PC-9 (cell line): ENCODE measurements around the gene ALAD. TPM values are rescaled to one million over a fixed set of nuclear protein-coding genes. Genes with fewer than 3 reads are reported as not detected.

Experiments used
- BruUV-seq: library from RNA; stranded (reverse); fragments of 400-500 nt; replicated peaks from 2 replicates; lab custom pipeline; 2021; lab: Mats Ljungman, UMichigan
- CTCF ChIA-PET: fragments of 300-600 bp; sonication (Branson Sonifier 250); formaldehyde crosslinking; loops from one replicate; lab custom pipeline; 2022; ENCODE audit warnings: antibody characterized with exemption; lab: Charles Lee
- POLR2A ChIA-PET: fragments of 300-600 bp; sonication (Branson Sonifier 250); formaldehyde crosslinking; loops from one replicate; lab custom pipeline; 2022; ENCODE audit warnings: antibody characterized with exemption; ENCODE audit not compliant: unreplicated experiment; lab: Charles Lee
- DNase-seq, 2 experiments: peaks; one replicate each; pipeline versions ENCODE4 v3.0.0 to v3.0.0-alpha.2; 2015 to 2022; ENCODE audit warnings: mixed read lengths in 1 of 2
- H2AFZ ChIP-seq: fragments of 200-600 bp; sonication (generic); 2 replicates; pipeline ENCODE4 v1.8.1; 2017; ENCODE audit warnings: antibody characterized with exemption
- H3F3A ChIP-seq: fragments of 200-600 bp; sonication (generic); 2 replicates; pipeline ENCODE4 v1.8.1; 2017; ENCODE audit warnings: antibody characterized with exemption, mild to moderate bottlenecking, low read depth; ENCODE audit not compliant: insufficient read depth
- H3K27ac ChIP-seq: fragments of 200-600 bp; sonication (generic); 2 replicates; pipeline ENCODE4 v1.6.1; 2016; ENCODE audit warnings: mixed run types
- H3K27me3 ChIP-seq: fragments of 200-600 bp; sonication (generic); 2 replicates; pipeline ENCODE4 v1.6.1; 2016; ENCODE audit warnings: low read depth, mixed run types; ENCODE audit not compliant: insufficient read depth
- H3K36me3 ChIP-seq: fragments of 200-600 bp; sonication (generic); 2 replicates; pipeline ENCODE4 v1.6.1; 2016; ENCODE audit warnings: low read depth, mixed run types
- H3K4me1 ChIP-seq: fragments of 200-600 bp; sonication (generic); replicated peaks from 2 replicates; pipeline ENCODE4 v1.6.1; 2016; ENCODE audit warnings: mixed run types; ENCODE audit not compliant: insufficient read depth
- H3K4me2 ChIP-seq: fragments of 200-600 bp; sonication (generic); 2 replicates; pipeline ENCODE4 v1.6.1; 2017; ENCODE audit warnings: mixed run types
- H3K4me3 ChIP-seq: fragments of 200-600 bp; sonication (generic); 2 replicates; pipeline ENCODE4 v1.6.1; 2016; ENCODE audit warnings: mixed run types
- H3K79me2 ChIP-seq: fragments of 200-600 bp; sonication (generic); 2 replicates; pipeline ENCODE4 v1.6.1; 2017; ENCODE audit warnings: low read depth, mixed run types
- H3K9me2 ChIP-seq: fragments of 200-600 bp; sonication (generic); 2 replicates; pipeline ENCODE4 v1.8.1; 2017; ENCODE audit warnings: mild to moderate bottlenecking; ENCODE audit not compliant: insufficient read depth
- H3K9me3 ChIP-seq: fragments of 200-600 bp; sonication (generic); 2 replicates; pipeline ENCODE4 v1.8.1; 2016; ENCODE audit warnings: low read depth; ENCODE audit not compliant: insufficient read depth
- H4K20me1 ChIP-seq: fragments of 200-600 bp; sonication (generic); 2 replicates; pipeline ENCODE4 v1.8.1; 2017; ENCODE audit not compliant: insufficient read depth
- EZH2 ChIP-seq: fragments of 200-600 bp; sonication (generic); IDR thresholded peaks from 2 replicates; pipeline ENCODE4 v1.8.0; 2017; ENCODE audit warnings: antibody characterized with exemption, low read depth
- intact Hi-C: fragments of 100-400 bp; cut with micrococcal nuclease; formaldehyde crosslinking; loops from one replicate; pipeline ENCODE4 v1.10.0; 2022; ENCODE audit not compliant: unreplicated experiment
- total RNA-seq: library from RNA; stranded (reverse); gene quantifications from 2 replicates; pipeline ENCODE4 v1.2.3, GENCODE V29; 2021
- TF ChIP-seq, protein P1 (sequence below): fragments of 200-600 bp; sonication (generic); conservative IDR thresholded peaks from 2 replicates; pipeline ENCODE4 v1.6.1; 2017; ENCODE audit warnings: mixed run types, antibody characterized with exemption, mild to moderate bottlenecking, moderate library complexity

ALAD gene
- total RNA-seq, 1 experiment from 2014 or later = 42.7 TPM

- intact Hi-C loops = no loop called here
- no TSS peak for BruUV-seq
- Histone ChIP-seq H3K9me2 (no peaks in the 10 kb centered on the region), H4K20me1 (no peaks in the 10 kb centered on the region), H3F3A (peaks cover 27% of the 10 kb centered on the region), H3K27ac (no peak overlapping the region), H3K36me3 (no peaks in the 10 kb centered on the region), H2AFZ (no peak overlapping the region), H3K27me3 (no peaks in the 10 kb centered on the region), H3K9me3 (no peaks in the 10 kb centered on the region), H3K4me1 (peaks cover 28% of the 10 kb centered on the region), H3K4me2 (no peak overlapping the region), H3K79me2 (0 out of 2 replicates have a peak, but pooled peaks cover 4% of the 10 kb centered on the region), H3K4me3 (no peak overlapping the region)
- CTCF ChIA-PET = no interaction called here
- no peak for DNase-seq
- POLR2A ChIA-PET = interaction anchor here (0.6 kb wide), 1 partner anchor 285 kb away, joined by 11 read pairs; no protein-coding TSS in a partner anchor
- TF ChIP-seq, protein P1, sequence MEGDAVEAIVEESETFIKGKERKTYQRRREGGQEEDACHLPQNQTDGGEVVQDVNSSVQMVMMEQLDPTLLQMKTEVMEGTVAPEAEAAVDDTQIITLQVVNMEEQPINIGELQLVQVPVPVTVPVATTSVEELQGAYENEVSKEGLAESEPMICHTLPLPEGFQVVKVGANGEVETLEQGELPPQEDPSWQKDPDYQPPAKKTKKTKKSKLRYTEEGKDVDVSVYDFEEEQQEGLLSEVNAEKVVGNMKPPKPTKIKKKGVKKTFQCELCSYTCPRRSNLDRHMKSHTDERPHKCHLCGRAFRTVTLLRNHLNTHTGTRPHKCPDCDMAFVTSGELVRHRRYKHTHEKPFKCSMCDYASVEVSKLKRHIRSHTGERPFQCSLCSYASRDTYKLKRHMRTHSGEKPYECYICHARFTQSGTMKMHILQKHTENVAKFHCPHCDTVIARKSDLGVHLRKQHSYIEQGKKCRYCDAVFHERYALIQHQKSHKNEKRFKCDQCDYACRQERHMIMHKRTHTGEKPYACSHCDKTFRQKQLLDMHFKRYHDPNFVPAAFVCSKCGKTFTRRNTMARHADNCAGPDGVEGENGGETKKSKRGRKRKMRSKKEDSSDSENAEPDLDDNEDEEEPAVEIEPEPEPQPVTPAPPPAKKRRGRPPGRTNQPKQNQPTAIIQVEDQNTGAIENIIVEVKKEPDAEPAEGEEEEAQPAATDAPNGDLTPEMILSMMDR = no peak
- TF ChIP-seq EZH2 = no peak
Observed at GRCh38 chr9:113337714-113338113, 63.4 kb downstream of the ALAD start.

Other genes starting within 250 kb of the ALAD start
- gene FKBP15, start 180.0 kb downstream of the ALAD start, total RNA-seq = 23.3 and 33.5 TPM in 2 replicates
- gene SLC31A1, start 179.7 kb downstream of the ALAD start, total RNA-seq = 24.9 and 27.2 TPM in 2 replicates
- gene CDC26, start 125.7 kb downstream of the ALAD start, total RNA-seq = 40.4 and 43.4 TPM in 2 replicates
- 31.6 and 36.3 TPM in 2 replicates for gene PRPF4, start 125.6 kb downstream of the ALAD start, total RNA-seq
- 0.92 and 2.3 TPM in 2 replicates for gene RNF183, start 97.9 kb downstream of the ALAD start, total RNA-seq
- 11.2 and 12.9 TPM in 2 replicates for gene WDR31, start 61.0 kb downstream of the ALAD start, total RNA-seq
- gene BSPRY, start 51.7 kb downstream of the ALAD start, total RNA-seq = 28.8 and 29.3 TPM in 2 replicates
- gene HDHD3, start 24.3 kb downstream of the ALAD start, total RNA-seq = 39.5 and 44.0 TPM in 2 replicates
- 53.8 and 64.5 TPM in 2 replicates for gene POLE3, start 9.4 kb upstream of the ALAD start, total RNA-seq
- 1.5 and 2.5 TPM in 2 replicates for gene C9orf43, start 9.5 kb upstream of the ALAD start, total RNA-seq
- 61.8 and 75.8 TPM in 2 replicates for gene RGS3, start 62.4 kb upstream of the ALAD start, total RNA-seq